ENCODE data around the gene MTCL1.

Gene MTCL1

DNA sequence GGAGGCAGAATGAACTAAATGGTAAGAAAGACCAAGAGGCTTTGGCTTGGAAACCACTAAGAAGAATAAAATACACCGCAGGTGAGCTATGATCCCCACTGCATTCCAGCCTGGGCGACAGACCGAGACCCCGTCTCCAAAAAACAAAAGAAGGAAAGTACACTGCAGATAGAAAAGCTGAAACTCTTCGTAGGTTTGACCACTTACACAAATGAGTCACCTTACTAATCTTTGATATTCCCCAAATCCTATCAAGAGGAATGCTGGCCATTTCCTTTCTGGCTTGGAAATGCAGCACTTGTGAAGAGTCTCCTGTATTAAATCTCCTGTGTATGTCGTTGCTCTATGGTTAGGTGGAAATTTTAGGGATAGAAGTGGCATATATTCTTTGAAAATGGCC lies 108.8 kb downstream of the MTCL1 start:
- Histone ChIP-seq H3K9ac (no peak overlapping the region), H4K20me1 (ENCODE audit: insufficient read depth) (no peaks in the 10 kb centered on the region), H3K27me3 (ENCODE audit: insufficient read depth, low read depth) (no peaks in the 10 kb centered on the region), H3K4me1 (ENCODE audit: low read depth, poor library complexity, severe bottlenecking) (no peaks in the 10 kb centered on the region), H3K27ac (no peak overlapping the region), H3K4me2 (no peak overlapping the region), H3K79me2 (ENCODE audit: insufficient read depth, low read depth) (no peaks in the 10 kb centered on the region), H3K36me3 (ENCODE audit: insufficient read depth) (no peaks in the 10 kb centered on the region), H3K4me3 (IDR thresholded peaks at IDR 0.05; ENCODE audit: insufficient read depth, low read depth, low read length) (no peak overlapping the region), H2AFZ (ENCODE audit: low read depth) (no peak overlapping the region)
- TF ChIP-seq, protein P1, sequence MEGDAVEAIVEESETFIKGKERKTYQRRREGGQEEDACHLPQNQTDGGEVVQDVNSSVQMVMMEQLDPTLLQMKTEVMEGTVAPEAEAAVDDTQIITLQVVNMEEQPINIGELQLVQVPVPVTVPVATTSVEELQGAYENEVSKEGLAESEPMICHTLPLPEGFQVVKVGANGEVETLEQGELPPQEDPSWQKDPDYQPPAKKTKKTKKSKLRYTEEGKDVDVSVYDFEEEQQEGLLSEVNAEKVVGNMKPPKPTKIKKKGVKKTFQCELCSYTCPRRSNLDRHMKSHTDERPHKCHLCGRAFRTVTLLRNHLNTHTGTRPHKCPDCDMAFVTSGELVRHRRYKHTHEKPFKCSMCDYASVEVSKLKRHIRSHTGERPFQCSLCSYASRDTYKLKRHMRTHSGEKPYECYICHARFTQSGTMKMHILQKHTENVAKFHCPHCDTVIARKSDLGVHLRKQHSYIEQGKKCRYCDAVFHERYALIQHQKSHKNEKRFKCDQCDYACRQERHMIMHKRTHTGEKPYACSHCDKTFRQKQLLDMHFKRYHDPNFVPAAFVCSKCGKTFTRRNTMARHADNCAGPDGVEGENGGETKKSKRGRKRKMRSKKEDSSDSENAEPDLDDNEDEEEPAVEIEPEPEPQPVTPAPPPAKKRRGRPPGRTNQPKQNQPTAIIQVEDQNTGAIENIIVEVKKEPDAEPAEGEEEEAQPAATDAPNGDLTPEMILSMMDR (conservative IDR thresholded peaks at IDR 0.05; ENCODE audit: low read depth, low read length): no peak

DNA sequence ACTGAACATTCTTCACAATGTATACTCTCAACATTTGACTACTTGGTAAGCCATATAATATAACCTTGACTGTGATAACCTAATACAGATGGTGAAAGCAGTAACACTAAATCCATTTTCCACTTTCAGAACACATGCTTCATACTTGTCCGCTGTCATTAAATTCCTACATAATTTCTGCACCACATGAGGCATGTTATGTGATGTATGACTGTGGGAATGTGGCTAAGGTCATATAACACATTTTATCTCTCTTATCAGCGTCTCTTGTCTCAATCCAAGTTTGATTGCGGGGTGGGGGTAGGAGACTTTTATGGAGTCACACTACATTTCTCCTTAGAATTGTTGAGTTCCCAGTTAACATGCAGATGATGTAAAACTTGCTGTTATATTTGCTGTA lies 110.9 kb downstream of the MTCL1 start:
- Histone ChIP-seq H3K4me3 (IDR thresholded peaks at IDR 0.05; ENCODE audit: insufficient read depth, low read depth, low read length) (no peak overlapping the region), H3K27ac (no peak overlapping the region), H4K20me1 (ENCODE audit: insufficient read depth) (no peaks in the 10 kb centered on the region), H3K9ac (no peak overlapping the region), H3K4me1 (ENCODE audit: low read depth, poor library complexity, severe bottlenecking) (no peaks in the 10 kb centered on the region), H3K36me3 (ENCODE audit: insufficient read depth) (no peaks in the 10 kb centered on the region), H3K79me2 (ENCODE audit: insufficient read depth, low read depth) (no peaks in the 10 kb centered on the region), H2AFZ (ENCODE audit: low read depth) (no peak overlapping the region), H3K27me3 (ENCODE audit: insufficient read depth, low read depth) (no peaks in the 10 kb centered on the region), H3K4me2 (no peak overlapping the region)
- TF ChIP-seq, protein P1 (conservative IDR thresholded peaks at IDR 0.05; ENCODE audit: low read depth, low read length): no peak

DNA sequence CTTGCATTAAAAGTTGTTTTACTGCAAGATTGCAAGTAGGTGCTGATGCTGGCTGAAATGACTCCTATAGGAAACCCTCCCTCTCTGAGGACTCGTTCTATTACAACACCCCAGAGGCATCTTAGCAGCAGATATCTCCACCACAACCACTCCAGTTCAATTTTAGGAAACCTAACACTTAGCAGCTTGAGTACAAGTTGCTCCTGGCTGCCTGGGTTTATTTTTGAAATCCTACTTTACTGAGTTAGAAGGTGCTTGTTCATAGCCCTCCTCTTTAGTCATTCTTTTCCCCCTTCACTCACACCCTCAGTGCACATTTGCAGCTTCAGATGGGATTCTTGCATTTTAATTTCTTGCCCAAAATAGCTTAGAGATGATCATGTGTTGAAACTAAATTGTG lies 111.5 kb downstream of the MTCL1 start:
- Histone ChIP-seq H3K27me3 (ENCODE audit: insufficient read depth, low read depth) (no peaks in the 10 kb centered on the region), H3K4me2 (no peak overlapping the region), H3K9ac (no peak overlapping the region), H2AFZ (ENCODE audit: low read depth) (no peak overlapping the region), H3K27ac (no peak overlapping the region), H3K4me1 (ENCODE audit: low read depth, poor library complexity, severe bottlenecking) (no peaks in the 10 kb centered on the region), H3K36me3 (ENCODE audit: insufficient read depth) (no peaks in the 10 kb centered on the region), H4K20me1 (ENCODE audit: insufficient read depth) (no peaks in the 10 kb centered on the region), H3K79me2 (ENCODE audit: insufficient read depth, low read depth) (no peaks in the 10 kb centered on the region), H3K4me3 (IDR thresholded peaks at IDR 0.05; ENCODE audit: insufficient read depth, low read depth, low read length) (no peak overlapping the region)
- TF ChIP-seq, protein P1 (conservative IDR thresholded peaks at IDR 0.05; ENCODE audit: low read depth, low read length): no peak

DNA sequence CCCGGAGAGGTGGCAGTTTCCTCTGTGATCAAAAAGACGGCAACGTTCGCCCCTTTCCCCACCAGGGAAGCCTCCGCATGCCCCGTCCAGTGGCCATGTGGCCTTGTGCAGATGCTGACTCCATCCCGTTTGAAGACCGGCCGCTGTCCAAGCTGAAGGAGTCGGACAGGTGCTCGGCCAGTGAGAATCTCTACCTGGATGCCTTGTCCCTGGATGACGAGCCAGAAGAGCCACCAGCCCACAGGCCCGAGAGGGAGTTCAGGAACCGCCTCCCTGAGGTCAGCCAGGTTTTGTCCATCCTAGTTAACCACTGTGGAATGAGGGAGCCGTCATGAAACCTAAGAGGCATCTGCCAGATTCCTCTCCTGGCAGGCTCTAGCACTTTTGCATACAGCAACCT lies 113.6 kb downstream of the MTCL1 start:
- Histone ChIP-seq H4K20me1 (ENCODE audit: insufficient read depth) (no peaks in the 10 kb centered on the region), H3K27me3 (ENCODE audit: insufficient read depth, low read depth) (no peaks in the 10 kb centered on the region), H3K9ac (no peak overlapping the region), H3K27ac (no peak overlapping the region), H3K36me3 (ENCODE audit: insufficient read depth) (no peaks in the 10 kb centered on the region), H3K4me2 (no peak overlapping the region), H3K4me3 (IDR thresholded peaks at IDR 0.05; ENCODE audit: insufficient read depth, low read depth, low read length) (no peak overlapping the region), H2AFZ (ENCODE audit: low read depth) (no peak overlapping the region), H3K4me1 (ENCODE audit: low read depth, poor library complexity, severe bottlenecking) (no peaks in the 10 kb centered on the region), H3K79me2 (ENCODE audit: insufficient read depth, low read depth) (no peaks in the 10 kb centered on the region)
- TF ChIP-seq, protein P1 (conservative IDR thresholded peaks at IDR 0.05; ENCODE audit: low read depth, low read length): no peak

Measured in KMS-11 (cell line).